HG02970 (cell line): ENCODE data around the gene KATNAL2.

Experiments used
- ATAC-seq: cut with Tn5 transposase; IDR thresholded peaks from one replicate; pipeline ENCODE4 v1.9.1; 2021; ENCODE audit warnings: mild to moderate bottlenecking, moderate library complexity, moderate number of reproducible peaks; ENCODE audit not compliant: unreplicated experiment, low FRiP score

KATNAL2 gene, protein sequence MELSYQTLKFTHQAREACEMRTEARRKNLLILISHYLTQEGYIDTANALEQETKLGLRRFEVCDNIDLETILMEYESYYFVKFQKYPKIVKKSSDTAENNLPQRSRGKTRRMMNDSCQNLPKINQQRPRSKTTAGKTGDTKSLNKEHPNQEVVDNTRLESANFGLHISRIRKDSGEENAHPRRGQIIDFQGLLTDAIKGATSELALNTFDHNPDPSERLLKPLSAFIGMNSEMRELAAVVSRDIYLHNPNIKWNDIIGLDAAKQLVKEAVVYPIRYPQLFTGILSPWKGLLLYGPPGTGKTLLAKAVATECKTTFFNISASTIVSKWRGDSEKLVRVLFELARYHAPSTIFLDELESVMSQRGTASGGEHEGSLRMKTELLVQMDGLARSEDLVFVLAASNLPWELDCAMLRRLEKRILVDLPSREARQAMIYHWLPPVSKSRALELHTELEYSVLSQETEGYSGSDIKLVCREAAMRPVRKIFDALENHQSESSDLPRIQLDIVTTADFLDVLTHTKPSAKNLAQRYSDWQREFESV

DNA sequence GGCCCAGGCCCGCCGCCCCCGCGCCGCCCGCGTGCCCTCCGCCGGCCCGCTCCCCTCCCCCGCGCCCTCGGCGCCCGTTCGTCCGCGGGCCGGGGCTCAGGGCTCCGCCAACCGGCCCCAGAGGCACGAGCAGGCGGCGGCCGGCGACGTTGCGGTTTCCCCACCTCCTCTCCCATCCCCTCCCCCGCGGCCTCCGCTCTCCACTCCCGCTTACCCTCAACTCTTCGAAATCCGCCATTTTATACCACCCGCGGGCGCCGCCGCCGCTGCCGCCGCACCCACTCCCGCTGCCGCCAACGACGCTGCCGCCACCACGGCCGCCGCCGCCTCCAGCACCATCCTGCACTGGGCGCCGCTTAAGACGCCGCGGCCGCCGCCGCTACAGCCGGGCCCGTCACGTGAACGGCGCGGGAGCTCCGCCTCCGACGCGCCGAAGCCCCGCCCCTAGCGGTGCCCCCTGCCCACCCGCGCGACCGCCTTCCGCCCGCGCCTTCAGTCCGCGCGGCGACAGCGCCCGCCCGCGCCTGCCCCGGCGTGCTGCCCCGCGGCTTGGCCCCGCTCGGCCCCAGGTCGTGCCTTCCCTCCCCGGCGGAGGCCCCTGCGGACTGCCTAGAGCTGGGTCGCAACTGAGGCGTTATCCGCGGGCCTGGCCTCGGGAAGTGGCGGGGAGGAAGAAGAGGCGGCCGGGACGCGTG is at the start of gene KATNAL2, which contains the start of gene PIAS2:
Gene KATNAL2, plus strand, starts transcription at position 495 of the 695 bp plus-strand sequence. CDS start 29,271 bp downstream, outside the sequence.
Gene PIAS2, minus strand, starts transcription at position 400 of the 695 bp plus-strand sequence. Its CDS starts 162 bp downstream, at position 238.
- peak; percentile 83 for ATAC-seq

DNA sequence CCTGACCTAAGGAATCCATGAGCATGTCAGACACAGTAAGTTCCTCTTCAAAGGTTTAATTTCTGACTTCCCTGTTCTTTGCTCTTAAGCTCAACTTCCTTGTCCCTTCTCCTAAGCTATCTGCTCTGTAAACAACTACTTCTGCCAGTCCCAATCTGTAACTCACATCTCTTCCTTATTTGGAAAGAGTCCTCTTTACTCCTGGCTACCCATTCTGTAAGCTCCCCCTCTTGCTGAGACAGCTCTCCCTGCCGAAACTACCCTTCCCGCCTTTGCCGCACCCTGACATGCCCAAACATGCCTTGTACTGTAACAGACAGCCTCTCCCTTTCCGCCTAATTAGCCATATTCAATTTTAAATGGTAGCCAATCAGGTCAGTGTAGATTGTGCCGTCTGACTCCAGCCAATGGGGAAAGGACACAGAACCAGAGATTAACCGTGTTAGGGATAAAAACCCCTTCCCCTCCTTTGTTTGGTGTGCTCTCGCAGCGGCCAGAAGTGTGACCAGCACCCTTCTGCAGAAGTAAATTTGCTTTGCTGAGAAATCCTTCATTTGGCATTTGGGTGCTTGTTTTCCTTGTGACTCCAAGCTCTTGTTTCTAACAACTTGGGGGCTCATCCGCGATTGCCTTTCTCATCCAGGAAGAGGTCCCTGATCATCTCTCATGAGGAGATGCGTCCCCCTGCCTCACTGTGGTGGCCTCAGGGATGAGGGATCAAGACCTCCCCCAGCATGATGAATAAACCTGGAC is 49.1 kb upstream of the KATNAL2 start:
- no peak for ATAC-seq

- ATAC-seq: no peak
These were observed 39.9 kb upstream of the KATNAL2 start for GRCh38 chr18:46877329-46877987.

GRCh38 chr18:46883180-46883579 is 34.2 kb upstream of the KATNAL2 start:
- ATAC-seq: no peak

DNA sequence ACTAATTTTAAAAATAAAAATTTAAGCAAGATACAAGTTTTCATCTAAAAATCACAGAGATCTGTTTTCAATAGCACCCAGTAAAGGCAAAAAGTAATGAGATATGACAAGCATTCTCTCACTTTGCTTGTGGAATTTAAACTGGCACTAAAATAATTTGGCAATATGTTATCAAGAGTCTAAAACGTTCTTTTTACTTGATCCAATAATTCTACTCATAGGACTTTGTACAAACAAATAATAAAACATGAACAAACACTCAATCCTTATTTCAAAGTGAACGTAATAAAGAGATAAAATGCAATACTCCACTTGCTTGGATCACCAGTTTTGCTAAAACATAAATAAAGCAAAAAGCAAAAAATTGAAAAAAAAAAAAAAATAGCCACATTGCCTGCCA is 30.5 kb upstream of the KATNAL2 start:
- ATAC-seq: no peak

- no peak for ATAC-seq
These were observed 28.4 kb upstream of the KATNAL2 start for GRCh38 chr18:46888965-46889364.

DNA sequence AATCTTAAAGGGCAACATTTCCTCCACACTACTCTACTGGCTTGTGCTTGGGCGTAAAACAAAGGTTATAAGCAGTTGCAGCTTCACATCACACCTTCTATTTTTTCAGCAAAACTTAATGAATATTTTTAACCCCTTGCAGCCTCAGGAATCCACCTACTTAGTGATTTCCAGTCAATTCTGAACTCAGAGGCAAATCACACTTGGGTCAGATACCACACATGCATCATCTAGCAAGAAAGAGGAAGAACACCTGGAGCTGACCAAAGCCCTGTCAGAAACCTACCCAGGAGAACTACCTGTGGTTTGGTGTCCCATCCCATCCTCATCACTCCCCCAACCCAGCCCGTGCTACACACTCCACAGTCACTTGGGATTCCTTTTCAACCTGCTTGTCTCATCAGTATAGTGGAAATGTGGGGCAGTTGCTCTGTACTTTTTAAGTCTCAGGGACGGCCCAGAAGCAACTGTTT is 25.6 kb upstream of the KATNAL2 start:
- peak; percentile 71 for ATAC-seq

- ATAC-seq: no peak
These were observed 24.6 kb upstream of the KATNAL2 start for GRCh38 chr18:46892842-46893241.

GRCh38 chr18:46893360-46893759 is 24.0 kb upstream of the KATNAL2 start:
- ATAC-seq: no peak

GRCh38 chr18:46894124-46894523 is 23.3 kb upstream of the KATNAL2 start:
- ATAC-seq: no peak

- ATAC-seq: no peak
These were observed 18.0 kb upstream of the KATNAL2 start for GRCh38 chr18:46899274-46899948.

GRCh38 chr18:46903406-46903805 is 14.0 kb upstream of the KATNAL2 start:
- no peak for ATAC-seq

GRCh38 chr18:46909497-46909896 is 7.9 kb upstream of the KATNAL2 start:
- no peak for ATAC-seq

DNA sequence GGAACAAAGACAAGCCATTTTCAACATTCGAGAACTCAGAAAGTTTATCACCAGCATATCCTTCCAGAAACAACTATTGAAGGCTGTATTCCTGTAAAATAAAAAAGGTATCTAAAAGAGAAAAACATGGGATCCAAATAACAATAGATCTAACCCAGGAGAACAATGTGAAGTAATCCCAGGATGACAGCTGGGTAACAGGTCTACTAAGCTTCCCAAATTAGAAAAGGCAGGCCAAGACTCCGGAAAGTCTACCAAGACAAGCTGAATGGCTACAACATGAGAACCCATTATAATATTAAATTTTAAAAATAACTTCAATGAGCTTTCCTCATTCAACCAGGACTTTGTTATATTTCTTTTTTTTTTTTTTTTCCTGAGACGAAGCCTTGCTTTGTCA is 6.5 kb upstream of the KATNAL2 start:
- ATAC-seq: no peak

- no peak for ATAC-seq
These were observed 1.4 kb upstream of the KATNAL2 start for GRCh38 chr18:46915800-46916550.

- no peak for ATAC-seq
These were observed 773 bp upstream of the KATNAL2 start for GRCh38 chr18:46916551-46917107.

DNA sequence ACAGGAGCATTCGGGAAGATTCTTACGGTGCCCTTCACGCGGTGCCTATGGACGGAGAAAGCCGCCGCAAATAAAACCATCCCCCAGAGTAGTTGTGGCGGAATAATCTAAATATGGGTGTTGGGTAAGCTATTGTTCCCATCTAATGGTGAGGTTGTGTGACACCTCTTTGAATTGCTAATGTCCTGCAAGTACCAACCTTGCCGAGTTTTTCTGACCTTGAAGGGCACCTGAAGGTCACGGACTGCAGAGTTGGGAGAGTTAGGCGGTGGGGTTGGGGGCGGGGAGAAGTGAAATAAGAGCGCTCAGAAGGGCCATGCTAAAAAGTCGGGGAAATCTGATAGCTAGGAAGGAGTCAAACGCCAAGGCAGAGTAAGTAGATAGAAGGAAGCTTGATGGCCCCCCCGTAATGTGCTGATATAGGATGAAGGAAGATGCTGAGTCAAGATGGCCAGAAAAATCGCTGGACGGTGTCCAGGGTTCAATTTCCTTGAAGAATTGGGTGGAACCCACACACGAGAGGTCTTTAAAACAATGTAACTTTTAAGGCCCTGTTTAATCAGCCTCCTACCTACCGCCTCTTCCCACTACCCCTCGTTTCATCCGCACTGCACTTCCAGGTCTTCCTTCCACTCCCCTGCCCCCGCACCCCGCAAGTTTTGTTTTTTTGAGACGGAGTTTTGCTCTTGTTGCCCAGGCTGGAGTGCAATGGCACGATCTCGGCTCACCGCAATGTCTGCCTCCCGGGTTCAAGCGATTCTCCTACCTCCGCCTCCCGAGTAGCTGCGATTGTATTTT is 600 bp downstream of the KATNAL2 start:
- ATAC-seq: no peak

- no peak for ATAC-seq
These were observed 2.7 kb downstream of the KATNAL2 start for GRCh38 chr18:46920067-46920466.
